NCI-H187 (cell line): ENCODE measurements around the gene EGLN3.

Experiments
- DNase-seq, 2 experiments: peaks; one replicate each; lab custom pipeline; 2025; lab: John Stamatoyannopoulos, UW

The EGLN3 gene

GRCh38 chr14:33910435-33910834 lies 40.4 kb downstream of the EGLN3 start:
- no peak for DNase-seq

DNA sequence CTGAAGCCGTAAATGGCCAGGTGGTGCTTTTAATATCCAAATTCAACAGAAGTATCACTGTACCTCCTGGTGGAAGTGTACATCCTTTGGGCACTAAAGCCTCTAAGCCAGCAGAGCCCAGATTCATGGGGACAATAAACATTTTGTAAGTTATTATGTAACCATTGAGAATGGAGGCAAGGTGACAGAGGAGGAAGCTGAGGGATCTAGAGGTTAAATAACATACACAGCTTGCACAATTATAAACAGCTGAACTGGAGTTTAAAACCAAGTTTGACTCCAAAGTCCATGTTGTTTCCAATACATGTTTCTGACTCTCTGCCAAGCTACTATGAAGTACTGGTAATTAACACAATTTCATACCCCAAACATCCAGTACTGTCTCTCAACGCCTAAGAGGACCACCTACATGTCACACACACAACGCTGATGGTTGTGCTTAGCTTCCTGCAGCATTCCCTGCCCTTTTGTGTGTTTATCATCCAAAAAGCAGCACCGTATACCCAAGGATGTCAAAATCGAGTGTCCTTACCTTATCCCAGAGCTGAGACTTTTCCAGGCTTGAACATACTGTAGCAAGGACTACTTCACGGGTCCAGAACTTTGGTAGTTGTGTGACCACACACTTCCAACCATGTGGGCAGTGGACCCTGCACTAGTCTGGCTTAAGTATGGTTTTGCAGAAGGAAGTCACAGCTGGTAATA lies 41.3 kb downstream of the EGLN3 start:
- DNase-seq = no peak

DNA sequence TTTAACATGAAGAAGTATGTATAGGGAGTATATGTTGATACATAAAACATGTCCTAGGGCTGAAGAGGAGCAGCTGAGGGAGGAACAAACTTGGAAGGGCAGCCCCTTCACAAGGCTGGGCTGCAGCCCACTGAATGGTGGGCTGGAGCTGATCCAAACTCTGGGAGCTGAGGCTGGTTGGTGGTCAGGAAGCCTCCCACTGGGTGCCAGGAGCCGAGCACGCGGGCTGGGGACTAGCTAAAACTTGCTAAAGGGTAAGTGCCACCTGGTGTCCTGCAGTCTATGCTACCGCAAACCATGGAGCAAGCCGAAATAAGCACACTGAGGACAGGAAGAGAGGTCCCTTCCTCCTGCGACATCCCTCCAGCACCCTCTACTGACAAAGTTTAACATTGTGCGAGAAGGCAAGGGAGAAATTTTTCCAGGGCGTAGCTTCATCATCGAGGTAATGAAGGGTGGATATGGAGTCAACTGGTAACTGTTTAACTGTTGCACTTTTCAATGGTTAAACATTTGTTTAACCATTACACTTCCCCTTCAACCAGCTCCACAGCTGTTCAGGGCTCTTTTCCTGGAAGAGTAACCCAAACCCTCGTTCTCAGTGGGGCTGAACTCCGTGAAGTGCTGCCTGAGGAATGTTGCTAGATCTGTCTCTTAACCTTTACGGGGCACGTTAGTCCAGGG lies 42.2 kb downstream of the EGLN3 start:
- no peak for DNase-seq

DNA sequence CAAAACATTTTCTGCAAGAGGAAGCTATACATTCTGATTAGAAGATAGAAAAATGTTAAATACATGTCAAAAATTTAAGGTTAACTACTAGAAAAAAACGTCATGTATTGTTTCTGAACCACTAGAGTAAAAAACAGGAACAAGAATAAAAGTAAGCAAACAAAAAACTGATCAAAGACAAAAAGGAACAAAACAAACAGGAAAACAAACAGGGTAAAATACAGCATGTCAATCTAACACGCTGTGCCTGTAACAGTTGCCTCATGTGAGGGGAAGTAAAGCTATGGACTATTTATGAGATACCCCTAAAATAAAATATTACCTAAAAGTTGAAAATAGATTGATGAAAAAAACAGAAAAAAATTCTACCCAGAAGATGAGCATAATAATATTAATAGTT lies 43.9 kb downstream of the EGLN3 start:
- no peak for DNase-seq

- no peak for DNase-seq
Observed at GRCh38 chr14:33904609-33905008, 46.3 kb downstream of the EGLN3 start.

GRCh38 chr14:33903369-33903768 lies 47.5 kb downstream of the EGLN3 start:
- DNase-seq = no peak

DNA sequence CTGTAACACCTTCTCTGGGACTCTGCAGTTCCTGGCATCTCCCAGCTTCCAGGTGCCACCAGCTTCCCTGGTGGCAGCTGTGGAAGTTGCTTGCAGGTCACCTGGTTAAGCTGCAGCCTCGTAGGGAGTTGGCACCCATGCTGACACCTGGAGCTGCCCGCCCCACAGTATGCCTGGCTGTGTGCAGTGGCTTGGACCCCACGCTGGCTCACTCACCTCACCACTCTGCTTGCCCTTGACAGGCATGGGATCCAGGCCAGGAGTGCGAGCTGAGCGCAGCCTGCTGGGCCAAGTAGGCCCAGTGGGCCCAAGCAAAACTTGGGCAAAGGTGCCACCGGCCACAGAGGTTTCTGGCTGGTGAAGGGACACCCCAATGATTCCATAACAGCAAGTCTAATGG lies 48.5 kb downstream of the EGLN3 start:
- DNase-seq = no peak

GRCh38 chr14:33901426-33902155 lies 49.3 kb downstream of the EGLN3 start:
- no peak for DNase-seq

- no peak for DNase-seq
Observed at GRCh38 chr14:33900706-33901105, 50.2 kb downstream of the EGLN3 start.

DNA sequence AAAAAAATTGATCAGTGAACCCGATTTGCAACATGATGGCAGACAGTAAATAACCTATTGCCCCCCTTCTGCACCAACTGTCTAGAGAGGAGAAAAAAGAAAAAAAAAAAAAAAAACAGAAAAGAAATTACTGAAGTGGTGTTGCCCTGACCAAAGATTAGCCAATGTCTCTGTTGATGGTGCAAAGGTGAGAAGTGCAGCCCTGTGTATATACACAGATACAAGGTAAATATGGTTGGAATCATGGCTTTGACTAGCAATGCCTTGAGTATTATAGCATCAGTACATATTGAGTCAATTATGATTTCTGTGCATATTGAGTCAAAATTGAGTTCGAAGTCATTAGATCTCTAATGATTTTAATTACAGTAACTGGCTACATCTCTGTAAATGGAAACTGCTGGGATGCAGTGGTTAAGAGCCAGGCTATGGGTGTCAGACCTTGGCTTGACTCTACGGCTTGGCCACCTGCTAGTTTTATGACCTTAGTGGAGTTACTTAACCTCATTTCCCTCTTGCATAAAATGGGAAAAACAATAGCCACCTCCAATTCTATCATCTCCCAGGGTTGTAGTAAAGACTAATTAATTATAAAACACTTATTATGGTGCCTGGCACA lies 51.0 kb downstream of the EGLN3 start:
- no peak for DNase-seq

GRCh38 chr14:33897878-33898535 lies 52.9 kb downstream of the EGLN3 start:
- no peak for DNase-seq

GRCh38 chr14:33897382-33897781 lies 53.5 kb downstream of the EGLN3 start:
- no peak for DNase-seq

DNA sequence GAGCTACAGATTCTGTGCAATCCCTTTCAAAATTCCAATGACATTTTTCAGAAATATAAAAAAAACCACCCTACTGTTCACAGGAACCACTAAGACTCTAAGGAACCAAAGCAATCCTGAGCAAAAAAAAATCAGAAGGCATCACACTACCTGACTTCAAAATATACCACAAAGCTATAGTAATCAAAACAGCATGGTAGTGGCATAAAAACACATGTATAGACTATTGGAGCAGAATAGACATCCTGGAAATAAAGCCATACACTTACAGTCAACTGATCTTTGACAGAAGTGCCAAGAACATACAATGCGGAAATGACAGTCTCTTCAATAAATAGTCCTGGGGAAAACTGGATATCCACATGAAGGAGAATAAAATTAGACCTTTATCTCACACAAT lies 56.5 kb downstream of the EGLN3 start:
- no peak for DNase-seq

GRCh38 chr14:33891700-33892099 lies 59.2 kb downstream of the EGLN3 start:
- DNase-seq = no peak

DNA sequence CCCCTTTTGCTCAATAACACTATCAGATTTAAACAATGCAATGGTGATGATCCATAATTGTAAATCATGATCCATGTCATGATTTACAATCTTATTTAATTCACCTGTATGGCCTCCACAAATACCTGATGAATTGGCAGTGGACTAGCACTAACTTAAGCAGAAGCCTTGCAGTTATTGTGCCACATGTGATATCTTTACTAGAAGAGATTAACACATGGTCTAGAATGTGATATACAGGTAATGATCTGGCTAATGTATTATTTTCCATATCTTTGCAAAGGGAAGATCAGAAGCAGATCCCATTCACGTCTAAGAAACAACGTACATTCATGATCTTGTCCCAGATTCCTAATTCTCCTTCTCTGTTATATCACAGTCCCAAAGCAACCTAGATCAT lies 66.0 kb downstream of the EGLN3 start:
- DNase-seq = no peak

GRCh38 chr14:33880330-33880729 lies 70.5 kb downstream of the EGLN3 start:
- DNase-seq = no peak

DNA sequence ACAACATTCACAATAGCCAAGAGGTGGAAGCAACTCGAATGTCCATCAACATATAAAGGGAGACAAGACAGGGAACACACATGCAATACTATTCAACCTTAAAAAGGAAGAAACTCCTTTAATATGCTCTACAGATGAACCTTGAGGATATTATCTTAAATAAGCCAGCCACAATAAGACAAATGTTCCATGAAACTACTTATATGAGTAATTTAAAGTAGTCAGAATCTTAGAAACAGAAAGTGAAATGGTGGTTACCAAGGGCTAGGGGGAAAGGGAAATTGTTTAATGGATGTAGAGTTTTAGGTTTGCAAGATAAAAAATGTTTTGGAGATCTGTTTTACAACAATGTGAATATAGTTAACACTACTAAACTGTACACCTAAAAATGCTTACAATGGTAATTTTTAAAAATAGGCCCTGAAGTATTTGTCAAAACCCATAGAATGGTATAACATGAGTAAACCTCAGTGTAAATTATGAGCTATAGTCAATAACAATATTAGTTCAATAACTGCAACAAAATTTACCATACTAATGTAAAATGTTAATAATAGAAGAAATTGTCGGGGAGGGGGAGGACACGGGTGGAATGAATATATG lies 71.1 kb downstream of the EGLN3 start:
- no peak for DNase-seq

DNA sequence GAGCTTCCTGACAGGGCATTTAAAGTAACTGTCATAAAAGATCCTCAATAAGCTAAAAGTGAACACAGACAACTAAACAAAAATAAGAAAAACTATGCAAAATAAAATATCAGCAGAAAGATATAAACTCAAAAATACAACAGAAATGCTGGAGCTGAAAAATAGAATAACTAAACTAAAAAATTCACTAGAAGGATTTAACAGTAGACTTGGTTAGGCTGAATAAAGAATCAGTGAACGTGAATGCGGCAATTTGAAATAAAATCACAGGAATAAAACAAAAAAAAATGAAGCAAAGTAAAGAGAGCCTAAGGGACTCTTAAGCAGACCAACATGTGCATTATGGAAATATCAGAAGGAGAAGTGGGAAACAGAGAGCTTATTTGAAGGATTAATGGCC lies 74.6 kb downstream of the EGLN3 start:
- DNase-seq = no peak
